ENCODE results near the gene ZBTB11. TPM values are rescaled to one million over a fixed set of nuclear protein-coding genes. Genes with fewer than 3 reads are reported as not detected.
"Not testable (repeated sequence)": the region's sequence is repeated elsewhere in the genome, so short reads cannot be mapped to it uniquely, and the experiment has no call there.

The ZBTB11 gene
- polyA plus RNA-seq, 1 of the 3 experiments (the other 2 are of a cell fraction): 4.9 TPM

DNA sequence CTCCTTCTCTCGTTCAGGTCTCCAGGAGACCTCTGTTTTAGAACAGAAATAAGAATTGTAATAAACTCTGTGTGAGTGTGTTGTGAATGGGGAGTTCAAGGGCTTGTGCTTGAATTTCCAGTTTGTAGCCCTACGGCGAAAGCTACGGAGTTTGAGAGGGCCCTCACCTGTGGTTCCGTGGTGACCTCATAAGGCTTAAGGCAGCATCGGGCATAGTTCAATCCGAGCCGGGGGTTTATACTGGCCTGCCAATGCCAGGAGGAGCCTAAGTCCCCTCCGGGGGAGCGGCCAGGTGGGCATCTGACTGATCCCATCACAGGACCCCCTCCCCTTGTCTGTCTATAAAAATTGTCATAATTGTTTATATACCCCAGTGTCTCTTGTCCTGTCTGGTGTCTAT lies 43.7 kb downstream of the ZBTB11 start (continued):
- no peak for TF ChIP-seq NFIC (IDR thresholded peaks at IDR 0.05; ENCODE audit: borderline replicate concordance)

DNA sequence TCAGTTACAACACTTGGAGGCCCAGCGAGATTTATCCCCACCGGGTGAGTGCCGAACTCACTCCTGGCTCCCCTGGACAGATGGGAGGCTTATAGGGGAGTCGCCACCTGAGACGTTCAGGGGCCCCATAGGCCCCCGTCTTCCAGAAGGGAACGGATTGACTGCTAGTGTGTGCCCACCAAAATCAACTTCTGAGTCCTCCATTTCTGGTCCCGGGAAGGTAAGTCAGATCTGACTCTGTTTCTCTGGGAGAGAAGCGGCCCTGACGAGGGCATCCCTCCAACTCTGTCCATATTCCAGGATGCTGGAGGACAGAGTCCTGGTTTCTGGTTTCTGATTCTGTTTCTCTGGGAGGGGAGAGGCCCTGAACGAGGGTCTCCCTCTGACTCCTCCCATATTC lies 44.3 kb downstream of the ZBTB11 start:
- TF ChIP-seq MXI1 (IDR thresholded peaks at IDR 0.05; ENCODE audit: low read depth, low read length): no peak
- no peak for TF ChIP-seq SMC3 (IDR thresholded peaks at IDR 0.05; ENCODE audit: low read depth, low read length)
- no peak for TF ChIP-seq FOSL2 (IDR thresholded peaks at IDR 0.05; ENCODE audit: borderline replicate concordance, low read depth)
- TF ChIP-seq RAD21 (IDR thresholded peaks at IDR 0.05; ENCODE audit: low read length): no peak
- TF ChIP-seq TEAD4 (IDR thresholded peaks at IDR 0.05; ENCODE audit: borderline replicate concordance, insufficient read depth): no peak
- TF ChIP-seq ELF1 (IDR thresholded peaks at IDR 0.05): no peak
- no peak for TF ChIP-seq MEF2A (IDR thresholded peaks at IDR 0.05; ENCODE audit: borderline replicate concordance, low read depth)
- TF ChIP-seq CHD2 (IDR thresholded peaks at IDR 0.05; ENCODE audit: low read length, partially characterized antibody): no peak
- TF ChIP-seq FOXM1 (IDR thresholded peaks at IDR 0.05; ENCODE audit: low read depth): no peak
- TF ChIP-seq GATA2 (CRISPR knock-in tag; IDR thresholded peaks at IDR 0.05): no peak
- TF ChIP-seq, protein P1, sequence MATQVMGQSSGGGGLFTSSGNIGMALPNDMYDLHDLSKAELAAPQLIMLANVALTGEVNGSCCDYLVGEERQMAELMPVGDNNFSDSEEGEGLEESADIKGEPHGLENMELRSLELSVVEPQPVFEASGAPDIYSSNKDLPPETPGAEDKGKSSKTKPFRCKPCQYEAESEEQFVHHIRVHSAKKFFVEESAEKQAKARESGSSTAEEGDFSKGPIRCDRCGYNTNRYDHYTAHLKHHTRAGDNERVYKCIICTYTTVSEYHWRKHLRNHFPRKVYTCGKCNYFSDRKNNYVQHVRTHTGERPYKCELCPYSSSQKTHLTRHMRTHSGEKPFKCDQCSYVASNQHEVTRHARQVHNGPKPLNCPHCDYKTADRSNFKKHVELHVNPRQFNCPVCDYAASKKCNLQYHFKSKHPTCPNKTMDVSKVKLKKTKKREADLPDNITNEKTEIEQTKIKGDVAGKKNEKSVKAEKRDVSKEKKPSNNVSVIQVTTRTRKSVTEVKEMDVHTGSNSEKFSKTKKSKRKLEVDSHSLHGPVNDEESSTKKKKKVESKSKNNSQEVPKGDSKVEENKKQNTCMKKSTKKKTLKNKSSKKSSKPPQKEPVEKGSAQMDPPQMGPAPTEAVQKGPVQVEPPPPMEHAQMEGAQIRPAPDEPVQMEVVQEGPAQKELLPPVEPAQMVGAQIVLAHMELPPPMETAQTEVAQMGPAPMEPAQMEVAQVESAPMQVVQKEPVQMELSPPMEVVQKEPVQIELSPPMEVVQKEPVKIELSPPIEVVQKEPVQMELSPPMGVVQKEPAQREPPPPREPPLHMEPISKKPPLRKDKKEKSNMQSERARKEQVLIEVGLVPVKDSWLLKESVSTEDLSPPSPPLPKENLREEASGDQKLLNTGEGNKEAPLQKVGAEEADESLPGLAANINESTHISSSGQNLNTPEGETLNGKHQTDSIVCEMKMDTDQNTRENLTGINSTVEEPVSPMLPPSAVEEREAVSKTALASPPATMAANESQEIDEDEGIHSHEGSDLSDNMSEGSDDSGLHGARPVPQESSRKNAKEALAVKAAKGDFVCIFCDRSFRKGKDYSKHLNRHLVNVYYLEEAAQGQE (IDR thresholded peaks at IDR 0.05; ENCODE audit: low read depth, low read length): no peak
- no peak for TF ChIP-seq POLR2AphosphoS5 (IDR thresholded peaks at IDR 0.05; ENCODE audit: low read depth, low read length)
- TF ChIP-seq RXRA (IDR thresholded peaks at IDR 0.05; ENCODE audit: borderline replicate concordance, low read depth): no peak
- TF ChIP-seq GABPA (IDR thresholded peaks at IDR 0.05; ENCODE audit: low read depth): no peak
- no peak for TF ChIP-seq JUND (IDR thresholded peaks at IDR 0.05)
- no peak for TF ChIP-seq NRF1 (IDR thresholded peaks at IDR 0.05; ENCODE audit: low read depth, low read length)
- no peak for TF ChIP-seq YY1 (IDR thresholded peaks at IDR 0.05; ENCODE audit: low read depth)
- TF ChIP-seq TAF1 (IDR thresholded peaks at IDR 0.05; ENCODE audit: borderline replicate concordance, low read depth, low read length): no peak
- TF ChIP-seq, protein P2, sequence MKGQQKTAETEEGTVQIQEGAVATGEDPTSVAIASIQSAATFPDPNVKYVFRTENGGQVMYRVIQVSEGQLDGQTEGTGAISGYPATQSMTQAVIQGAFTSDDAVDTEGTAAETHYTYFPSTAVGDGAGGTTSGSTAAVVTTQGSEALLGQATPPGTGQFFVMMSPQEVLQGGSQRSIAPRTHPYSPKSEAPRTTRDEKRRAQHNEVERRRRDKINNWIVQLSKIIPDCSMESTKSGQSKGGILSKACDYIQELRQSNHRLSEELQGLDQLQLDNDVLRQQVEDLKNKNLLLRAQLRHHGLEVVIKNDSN (IDR thresholded peaks at IDR 0.05; ENCODE audit: borderline replicate concordance, low read depth): no peak
- Histone ChIP-seq H3K36me3 (replicated peaks in 1 of 2; ENCODE audit: control insufficient read depth in 1 of 2, insufficient read depth in 2 of 2, low read length in 1 of 2) (no peaks in the 10 kb centered on the region), H3K27ac (ENCODE audit: low read depth in 2 of 2, low read length in 1 of 2) (no peak overlapping the region), H2AFZ (ENCODE audit: low read depth) (no peak overlapping the region), H3K27me3 (ENCODE audit: insufficient read depth) (no peaks in the 10 kb centered on the region), H3K4me1 (ENCODE audit: control insufficient read depth in 1 of 2, insufficient read depth in 2 of 2, low read depth in 1 of 2, low read length in 1 of 2) (no peaks in the 10 kb centered on the region; a peak in 1 of 4 replicates), H3F3A (replicated peaks; ENCODE audit: insufficient read depth) (peaks cover 4% of the 10 kb centered on the region), H4K20me1 (ENCODE audit: insufficient read depth) (no peaks in the 10 kb centered on the region), H3K9ac (no peak overlapping the region), H3K79me2 (ENCODE audit: insufficient read depth) (no peaks in the 10 kb centered on the region), H3K4me2 (no peak overlapping the region), H3K9me3 (no peaks in the 10 kb centered on the region), H3K4me3 (ENCODE audit: low read depth in 2 of 2, low read length in 1 of 2) (no peak overlapping the region), H3K9me2 (no peaks in the 10 kb centered on the region)
- CTCF ChIA-PET: no interaction called here
- POLR2A ChIA-PET: no interaction called here
- DNase-seq: no peak
- 52% methylated on average over 2 of the region's 11 CpGs for WGBS (ENCODE audit: low lambda C conversion rate)

DNA sequence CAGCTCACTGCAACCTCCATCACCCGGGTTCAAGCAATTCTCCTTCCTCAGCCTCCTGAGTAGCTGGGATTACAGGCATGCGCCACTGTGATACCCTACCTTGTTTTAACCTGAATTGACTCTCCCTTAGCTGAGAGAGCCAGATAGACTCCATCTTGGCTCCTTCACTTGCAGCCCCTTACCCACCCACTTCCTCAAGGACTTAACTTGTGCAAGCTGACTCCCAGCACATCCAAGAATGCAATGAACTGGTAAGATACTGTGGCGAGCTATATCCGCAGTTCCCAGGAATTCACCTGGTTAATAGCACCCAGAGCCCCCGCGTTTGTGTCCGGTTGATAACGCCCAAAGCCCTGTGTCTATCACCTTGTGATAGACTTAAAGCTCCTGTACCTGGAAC lies 45.0 kb downstream of the ZBTB11 start:
- not testable (repeated sequence) for DNase-seq; H3F3A ChIP-seq (replicated peaks; ENCODE audit: insufficient read depth); H3K36me3 ChIP-seq (replicated peaks in 1 of 2; ENCODE audit: control insufficient read depth in 1 of 2, insufficient read depth in 2 of 2, low read length in 1 of 2); H3K79me2 ChIP-seq (ENCODE audit: insufficient read depth); H3K9me2 ChIP-seq; H3K4me1 ChIP-seq (ENCODE audit: control insufficient read depth in 1 of 2, insufficient read depth in 2 of 2, low read depth in 1 of 2, low read length in 1 of 2); H3K27me3 ChIP-seq (ENCODE audit: insufficient read depth); H3K4me3 ChIP-seq (ENCODE audit: low read depth in 2 of 2, low read length in 1 of 2); H2AFZ ChIP-seq (ENCODE audit: low read depth); H3K9ac ChIP-seq; H3K27ac ChIP-seq (ENCODE audit: low read depth in 2 of 2, low read length in 1 of 2); H3K4me2 ChIP-seq; H3K9me3 ChIP-seq; H4K20me1 ChIP-seq (ENCODE audit: insufficient read depth)
- CTCF ChIA-PET: interaction anchor here (0.7 to 1.6 kb wide), 2 partner anchors 12 to 1042 kb away, joined by 4 read pairs; no protein-coding TSS in a partner anchor
- WGBS (ENCODE audit: low lambda C conversion rate): 88% methylated on average over 8 of the region's 8 CpGs
- POLR2A ChIA-PET: interaction anchor here (1.0 kb wide), 1 partner anchor 58 kb away, joined by 4 read pairs; the partner anchor contains the start of gene PCNP
